ENCODE measurements around the gene TAF11.

DNA sequence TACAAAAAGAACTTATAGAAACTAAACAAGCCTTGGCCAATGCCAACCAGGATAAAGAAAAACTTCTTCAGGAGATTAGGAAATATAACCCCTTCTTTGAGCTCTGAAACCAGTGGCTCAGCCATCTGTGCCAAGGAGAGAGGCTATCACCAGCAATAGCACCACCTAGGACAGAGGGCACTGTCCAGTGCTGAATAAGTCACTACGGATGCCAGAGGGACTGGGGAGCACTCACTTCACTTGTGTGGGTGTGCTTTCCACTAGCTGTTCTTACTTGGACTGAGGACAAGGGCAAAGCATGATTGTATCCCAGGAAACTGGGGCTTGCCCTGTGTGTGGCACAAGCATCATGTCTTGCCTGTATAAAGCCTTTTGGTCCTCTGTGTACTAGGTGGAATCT, 15.5 kb downstream of the TAF11 start:
- TF ChIP-seq, protein P1, sequence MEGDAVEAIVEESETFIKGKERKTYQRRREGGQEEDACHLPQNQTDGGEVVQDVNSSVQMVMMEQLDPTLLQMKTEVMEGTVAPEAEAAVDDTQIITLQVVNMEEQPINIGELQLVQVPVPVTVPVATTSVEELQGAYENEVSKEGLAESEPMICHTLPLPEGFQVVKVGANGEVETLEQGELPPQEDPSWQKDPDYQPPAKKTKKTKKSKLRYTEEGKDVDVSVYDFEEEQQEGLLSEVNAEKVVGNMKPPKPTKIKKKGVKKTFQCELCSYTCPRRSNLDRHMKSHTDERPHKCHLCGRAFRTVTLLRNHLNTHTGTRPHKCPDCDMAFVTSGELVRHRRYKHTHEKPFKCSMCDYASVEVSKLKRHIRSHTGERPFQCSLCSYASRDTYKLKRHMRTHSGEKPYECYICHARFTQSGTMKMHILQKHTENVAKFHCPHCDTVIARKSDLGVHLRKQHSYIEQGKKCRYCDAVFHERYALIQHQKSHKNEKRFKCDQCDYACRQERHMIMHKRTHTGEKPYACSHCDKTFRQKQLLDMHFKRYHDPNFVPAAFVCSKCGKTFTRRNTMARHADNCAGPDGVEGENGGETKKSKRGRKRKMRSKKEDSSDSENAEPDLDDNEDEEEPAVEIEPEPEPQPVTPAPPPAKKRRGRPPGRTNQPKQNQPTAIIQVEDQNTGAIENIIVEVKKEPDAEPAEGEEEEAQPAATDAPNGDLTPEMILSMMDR (IDR thresholded peaks at IDR 0.05 in 8 of 11, conservative IDR thresholded peaks at IDR 0.05 in 3 of 11) = no peak
- no peak for TF ChIP-seq POLR2A (IDR thresholded peaks at IDR 0.05)

All from spleen (tissue), 7 donors.